A549 (cell line): ENCODE data around the gene TBC1D28. TPM values are rescaled to one million over a fixed set of nuclear protein-coding genes. Genes with fewer than 3 reads are reported as not detected.
"Not testable (repeated sequence)": the region's sequence is repeated elsewhere in the genome, so short reads cannot be mapped to it uniquely, and the experiment has no call there.

Experiments
- ATAC-seq, 2 experiments: fragments of 200-7000 bp in 1 of 2; fragments of >200 bp in 1 of 2; cut with Nextera tagmentation in 1 of 2; cut with Tn5 transposase in 1 of 2; 3 replicates each; pipeline versions ENCODE4 v1.8.0 to v1.9.1; 2018 to 2020; ENCODE audit warnings: mild to moderate bottlenecking in 1 of 2, moderate library complexity in 1 of 2
- CTCF ChIA-PET: fragments of 300-600 bp; sonication (Branson Sonifier 250); formaldehyde crosslinking; extraction: SDS; loops from one replicate; lab custom pipeline; 2021; ENCODE audit warnings: antibody characterized with exemption, inconsistent platforms; lab: Yijun Ruan, JAX
- POLR2A ChIA-PET: fragments of 350-600 bp; formaldehyde crosslinking; extraction: SDS; loops from one replicate; lab custom pipeline; 2021; ENCODE audit warnings: antibody characterized with exemption, inconsistent platforms; lab: Yijun Ruan, JAX
- DNase-seq, 2 experiments: peaks; one replicate each; pipeline versions ENCODE4 v3.0.0 to v3.0.0-alpha.2; 2011 to 2016; ENCODE audit warnings: low read depth in 1 of 2, low spot score in 1 of 2
- FAIRE-seq: peaks from 2 replicates; lab custom pipeline; 2011; peaks lifted over from hg19 to GRCh38; lab: Jason Lieb, UNC
- H3K27ac ChIP-seq, 2 experiments: fragments of >200 bp; sonication (Bioruptor Twin); formaldehyde crosslinking; 3 replicates each; pipeline ENCODE4 v1.5.1; 2016 to 2017
- H3K4me1 ChIP-seq: fragments of >200 bp; sonication (Bioruptor Twin); formaldehyde crosslinking; 3 replicates; pipeline ENCODE4 v1.6.1; 2016
- H3K4me2 ChIP-seq: fragments of >200 bp; sonication (Bioruptor Twin); formaldehyde crosslinking; 3 replicates; pipeline ENCODE4 v1.6.1; 2016
- H3K4me3 ChIP-seq: fragments of >200 bp; sonication (Bioruptor Twin); formaldehyde crosslinking; 3 replicates; pipeline ENCODE4 v1.5.1; 2016
- H3K9me3 ChIP-seq: fragments of >200 bp; sonication (Bioruptor Twin); formaldehyde crosslinking; 3 replicates; pipeline ENCODE4 v1.6.1; 2016
- BHLHE40 ChIP-seq: IDR thresholded peaks from 2 replicates; pipeline ENCODE4 v1.6.1; 2012; ENCODE audit warnings: low read depth, low read length, inconsistent platforms
- CHD2 ChIP-seq: fragments of 150-350 bp; IDR thresholded peaks from 2 replicates; pipeline ENCODE4 v1.6.1; 2014; ENCODE audit warnings: low read length; ENCODE audit not compliant: partially characterized antibody
- ESRRA ChIP-seq: fragments of 150-350 bp; IDR thresholded peaks from 2 replicates; pipeline ENCODE4 v1.6.1; 2014; ENCODE audit warnings: mild to moderate bottlenecking, low read length, borderline replicate concordance
- HDAC2 ChIP-seq: fragments of 200-600 bp; sonication (generic); IDR thresholded peaks from 2 replicates; pipeline ENCODE4 v1.6.1; 2016
- HOXA7 ChIP-seq: fragments of 250-450 bp; sonication (Bioruptor Pico); IDR thresholded peaks from 2 replicates; pipeline ENCODE4 v1.5.0; 2020; ENCODE audit warnings: mild to moderate bottlenecking, moderate library complexity
- JUN ChIP-seq, 2 experiments: fragments of >200 bp; sonication (Bioruptor Twin); formaldehyde crosslinking; IDR thresholded peaks; 2 replicates in 1 of 2; 3 replicates in 1 of 2; pipeline ENCODE4 v1.6.1; 2016 to 2017
- JUNB ChIP-seq: fragments of >200 bp; sonication (Bioruptor Twin); formaldehyde crosslinking; IDR thresholded peaks from 2 replicates; pipeline ENCODE4 v1.6.1; 2016
- NFE2L2 ChIP-seq: fragments of 150-350 bp; conservative IDR thresholded peaks from 2 replicates; pipeline ENCODE4 v1.6.1; 2014; ENCODE audit warnings: low read length
- NPAS2 ChIP-seq: fragments of 250-450 bp; sonication (Bioruptor Pico); IDR thresholded peaks from 2 replicates; pipeline ENCODE4 v1.8.0; 2022; ENCODE audit warnings: mild to moderate bottlenecking, moderate library complexity, borderline replicate concordance
- RAD21 ChIP-seq, 2 experiments: fragments of >200 bp in 1 of 2; sonication (Bioruptor Twin) in 1 of 2; formaldehyde crosslinking in 1 of 2; IDR thresholded peaks in 1 of 2; conservative IDR thresholded peaks in 1 of 2; 2 replicates in 1 of 2; 3 replicates in 1 of 2; pipeline ENCODE4 v1.6.1; 2012 to 2018; ENCODE audit warnings: inconsistent platforms in 1 of 2
- RARB ChIP-seq: fragments of 250-450 bp; sonication (Bioruptor Pico); IDR thresholded peaks from 2 replicates; pipeline ENCODE4 v1.8.0; 2021; ENCODE audit warnings: mild to moderate bottlenecking, moderate library complexity
- RFX5 ChIP-seq: fragments of 450-650 bp; IDR thresholded peaks from 2 replicates; pipeline ENCODE4 v1.7.1; 2014; ENCODE audit warnings: antibody characterized with exemption, mild to moderate bottlenecking, moderate library complexity
- SMC3 ChIP-seq: fragments of >200 bp; sonication (Bioruptor Twin); formaldehyde crosslinking; IDR thresholded peaks from 3 replicates; pipeline ENCODE4 v1.6.1; 2018; ENCODE audit warnings: inconsistent platforms
- WGBS: methylation state at CpG from one replicate; pipeline ENCODE4 v1.1.6; 2017; ENCODE audit errors: missing lambda C conversion rate; 5-methylcytosine and 5-hydroxymethylcytosine counted together
- polyA plus RNA-seq, 4 experiments: library from polyadenylated mRNA; depleted of rRNA in 3 of 4; stranded (reverse); fragments of >200 nt; fragmentation: RNase III in 1 of 4; extraction: RNeasy Plus Mini Kit Qiagen cat#74134 plus additional on column Dnase treatment in 1 of 4; gene quantifications; 2 replicates in 3 of 4; 3 replicates in 1 of 4; pipeline ENCODE4 v1.2.3, GENCODE V29; 2011 to 2017
- TF ChIP-seq, protein P1 (sequence below): IDR thresholded peaks from 2 replicates; pipeline ENCODE4 v1.6.1; 2012
- TF ChIP-seq, protein P2 (sequence below): fragments of >200 bp; sonication (Bioruptor Twin); formaldehyde crosslinking; IDR thresholded peaks from 3 replicates; pipeline ENCODE4 v1.5.1; 2016
- TF ChIP-seq, protein P3 (sequence below): fragments of 250-450 bp; sonication (Bioruptor Pico); IDR thresholded peaks from 2 replicates; pipeline ENCODE4 v1.5.0; 2020; ENCODE audit warnings: low read depth, mild to moderate bottlenecking, moderate library complexity

Gene TBC1D28
- polyA plus RNA-seq, 2 of the 4 experiments (the other 2 are of a cell fraction), result not detected

DNA sequence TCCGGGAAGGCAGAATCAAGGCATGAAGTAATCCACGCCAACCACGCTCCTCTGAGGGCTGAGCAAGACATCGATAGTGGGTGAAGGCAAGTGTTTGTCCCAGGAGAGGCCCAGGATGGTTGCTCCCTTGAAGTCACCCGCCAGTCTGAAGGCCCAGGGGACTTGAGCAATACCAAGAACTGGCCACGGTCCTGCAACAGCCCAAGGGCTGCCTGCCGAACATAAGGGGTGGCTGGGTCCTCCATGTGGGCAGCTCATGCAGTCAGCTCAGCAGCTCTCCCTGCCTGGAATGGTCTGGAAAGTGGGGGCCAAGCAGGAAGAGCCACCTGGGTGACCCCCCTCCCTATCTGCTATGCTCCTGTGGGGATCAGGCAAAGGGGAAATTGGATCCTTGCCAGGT is 8.4 kb downstream of the TBC1D28 start:
- H3K4me2 ChIP-seq, POLR2A ChIA-PET, H3K4me3 ChIP-seq, FAIRE-seq, H3K4me1 ChIP-seq, H3K27ac ChIP-seq, CTCF ChIA-PET, DNase-seq, H3K9me3 ChIP-seq: not testable (repeated sequence)
- 84% methylated on average over 7 of the region's 7 CpGs for WGBS
- peak; percentile 15 to 17; a peak in 1 of 6 replicates for ATAC-seq

DNA sequence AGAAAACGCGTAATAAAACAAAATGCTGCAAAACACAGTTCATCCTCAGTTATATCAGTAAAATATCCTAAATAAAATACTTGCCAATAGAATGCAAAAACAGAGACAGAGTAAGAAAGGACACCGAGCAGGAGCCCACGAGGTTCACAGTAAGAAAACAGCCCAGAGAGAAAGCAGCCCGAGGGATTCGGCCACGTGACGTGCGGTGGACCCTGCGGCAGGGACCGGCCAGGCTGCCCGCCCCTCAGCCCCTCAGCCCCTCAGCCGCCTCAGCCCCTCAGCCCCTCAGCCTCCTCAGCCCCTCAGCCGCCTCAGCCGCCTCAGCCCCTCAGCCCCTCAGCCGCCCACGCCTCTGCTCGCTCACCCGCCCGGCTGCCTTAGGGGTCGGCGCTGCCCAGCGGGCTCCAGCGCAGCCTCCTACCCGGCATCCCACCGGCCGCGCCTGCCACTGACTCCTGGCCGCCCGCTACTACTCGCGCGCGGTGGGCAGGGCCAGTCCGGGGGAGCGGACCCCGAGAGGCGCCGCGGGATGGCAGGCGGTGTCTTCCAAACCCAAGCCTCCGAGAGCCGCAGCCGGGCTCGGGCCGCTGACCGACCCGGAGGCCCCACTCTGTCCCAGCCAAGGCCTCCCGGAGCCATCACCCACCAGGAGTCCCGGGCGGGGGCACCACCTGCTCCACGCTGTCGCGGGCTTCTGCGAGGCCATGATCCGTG is 9.5 kb downstream of the TBC1D28 start:
- 85% methylated on average over 47 of the region's 56 CpGs for WGBS
- ATAC-seq, H3K27ac ChIP-seq, H3K4me2 ChIP-seq, H3K4me3 ChIP-seq, DNase-seq, POLR2A ChIA-PET, H3K9me3 ChIP-seq, FAIRE-seq, H3K4me1 ChIP-seq, CTCF ChIA-PET: not testable (repeated sequence)

DNA sequence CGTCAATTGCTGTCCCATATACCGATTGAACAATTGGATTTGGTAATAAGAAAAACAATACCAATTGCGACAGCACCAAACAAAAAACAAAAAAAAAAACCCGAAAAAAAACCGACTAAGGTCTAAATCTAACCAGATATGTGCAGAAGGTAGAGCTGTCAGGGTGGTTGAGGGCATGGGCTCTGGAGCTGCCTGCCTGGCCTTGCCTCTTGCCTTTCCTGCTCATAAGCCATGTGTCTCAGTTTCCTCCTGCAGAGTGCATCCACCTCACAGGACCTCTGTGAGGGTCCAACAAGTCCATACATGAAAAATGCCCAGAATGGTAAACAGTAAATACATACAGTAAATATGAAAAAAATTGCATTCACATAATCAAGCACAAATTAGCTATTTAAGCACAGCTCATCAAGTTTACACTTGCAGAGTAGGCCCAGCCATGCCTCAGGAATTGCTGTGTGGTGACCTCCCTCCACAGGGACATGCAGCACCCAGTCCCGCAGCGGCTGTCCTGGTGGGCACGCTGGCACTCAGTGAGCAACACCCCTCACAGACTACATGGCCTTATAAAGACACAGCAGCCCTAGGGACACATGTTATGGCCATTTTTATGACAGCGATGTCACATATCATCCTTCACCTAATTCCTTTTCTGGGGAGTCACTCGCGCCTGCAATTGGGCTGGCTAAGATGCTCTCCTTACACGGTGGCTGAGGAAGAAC is 17.9 kb downstream of the TBC1D28 start:
- ChIA-PET POLR2A (no interaction called here), CTCF (interaction anchor here (0.6 to 2.1 kb wide), 17 partner anchors 12 to 473 kb away, joined by 3 to 14 read pairs (median 3); no protein-coding TSS in a partner anchor)
- FAIRE-seq, result no peak
- DNase-seq, result peak in 1 of 2 experiments; percentile 5
- Histone ChIP-seq H3K27ac (0 out of 6 replicates have a peak overlapping the region, but pooled peaks of 1 of the 2 experiments have one; percentile 24), H3K4me3 (peak overlapping the region; percentile 11; the same call in 1 of the 3 replicates), H3K4me2 (peak overlapping the region; percentile 53), H3K4me1 (no peaks in the 10 kb centered on the region), H3K9me3 (0 out of 3 replicates have a peak, but pooled peaks cover 4% of the 10 kb centered on the region)
- no peak for TF ChIP-seq BHLHE40
- no peak for TF ChIP-seq JUN (IDR thresholded peaks at IDR 0.05)
- TF ChIP-seq HOXA7 (CRISPR knock-in tag), result no peak
- no peak for TF ChIP-seq RAD21 (conservative IDR thresholded peaks at IDR 0.05 in 1 of 2, IDR thresholded peaks at IDR 0.05 in 1 of 2)
- no peak for TF ChIP-seq NFE2L2
- no peak for TF ChIP-seq RFX5
- TF ChIP-seq, protein P1, sequence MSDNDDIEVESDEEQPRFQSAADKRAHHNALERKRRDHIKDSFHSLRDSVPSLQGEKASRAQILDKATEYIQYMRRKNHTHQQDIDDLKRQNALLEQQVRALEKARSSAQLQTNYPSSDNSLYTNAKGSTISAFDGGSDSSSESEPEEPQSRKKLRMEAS, result no peak
- TF ChIP-seq ESRRA, result no peak
- no peak for TF ChIP-seq CHD2
- no peak for TF ChIP-seq HDAC2
- no peak for TF ChIP-seq RARB (CRISPR knock-in tag)
- no peak for TF ChIP-seq NPAS2 (CRISPR knock-in tag)
- no peak for TF ChIP-seq JUNB
- WGBS, result 73% methylated on average over 12 of the region's 12 CpGs
- ATAC-seq, result no peak

DNA sequence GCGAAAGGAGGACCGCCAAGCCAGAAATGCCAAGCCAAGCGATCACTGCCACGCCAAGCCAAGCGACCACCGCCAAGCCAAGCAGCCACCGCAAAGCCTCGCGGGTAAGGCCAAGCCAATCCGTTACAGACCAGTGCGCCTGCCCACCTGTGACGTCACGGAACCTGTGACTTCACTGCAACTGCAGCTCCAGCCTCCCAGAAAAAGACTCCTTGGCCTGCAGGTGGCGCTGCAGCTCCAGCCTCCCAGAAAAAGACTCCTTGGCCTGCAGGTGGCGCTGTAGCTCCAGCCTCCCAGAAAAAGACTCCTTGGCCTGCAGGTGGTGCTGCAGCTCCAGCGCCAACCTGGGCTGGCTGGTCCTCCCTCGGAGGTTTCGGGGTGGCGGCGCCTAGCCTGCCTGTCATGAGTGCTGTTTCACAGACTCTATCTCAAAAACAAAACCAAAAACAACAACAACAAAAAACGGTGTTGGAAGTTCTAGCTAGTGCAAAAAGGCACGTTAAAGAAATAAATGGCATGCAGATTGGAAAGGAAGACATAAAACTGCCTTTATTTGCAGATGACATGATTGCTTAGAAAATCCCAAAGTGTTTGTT is 18.6 kb downstream of the TBC1D28 start:
- POLR2A ChIA-PET, H3K9me3 ChIP-seq, FAIRE-seq, H3K4me1 ChIP-seq: not testable (repeated sequence)
- CTCF ChIA-PET, result interaction anchor here (0.7 to 2.1 kb wide), 14 partner anchors 13 to 385 kb away, joined by 3 to 14 read pairs (median 3); no protein-coding TSS in a partner anchor
- WGBS, result 6% methylated on average over 19 of the region's 22 CpGs
- peak; percentile 93 for TF ChIP-seq SMC3
- TF ChIP-seq, protein P2, sequence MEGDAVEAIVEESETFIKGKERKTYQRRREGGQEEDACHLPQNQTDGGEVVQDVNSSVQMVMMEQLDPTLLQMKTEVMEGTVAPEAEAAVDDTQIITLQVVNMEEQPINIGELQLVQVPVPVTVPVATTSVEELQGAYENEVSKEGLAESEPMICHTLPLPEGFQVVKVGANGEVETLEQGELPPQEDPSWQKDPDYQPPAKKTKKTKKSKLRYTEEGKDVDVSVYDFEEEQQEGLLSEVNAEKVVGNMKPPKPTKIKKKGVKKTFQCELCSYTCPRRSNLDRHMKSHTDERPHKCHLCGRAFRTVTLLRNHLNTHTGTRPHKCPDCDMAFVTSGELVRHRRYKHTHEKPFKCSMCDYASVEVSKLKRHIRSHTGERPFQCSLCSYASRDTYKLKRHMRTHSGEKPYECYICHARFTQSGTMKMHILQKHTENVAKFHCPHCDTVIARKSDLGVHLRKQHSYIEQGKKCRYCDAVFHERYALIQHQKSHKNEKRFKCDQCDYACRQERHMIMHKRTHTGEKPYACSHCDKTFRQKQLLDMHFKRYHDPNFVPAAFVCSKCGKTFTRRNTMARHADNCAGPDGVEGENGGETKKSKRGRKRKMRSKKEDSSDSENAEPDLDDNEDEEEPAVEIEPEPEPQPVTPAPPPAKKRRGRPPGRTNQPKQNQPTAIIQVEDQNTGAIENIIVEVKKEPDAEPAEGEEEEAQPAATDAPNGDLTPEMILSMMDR, result peak; percentile 100
- TF ChIP-seq, protein P1, result peak; percentile 70
- TF ChIP-seq RAD21 (conservative IDR thresholded peaks at IDR 0.05 in 1 of 2, IDR thresholded peaks at IDR 0.05 in 1 of 2), result peak; percentile 95 to 98
- TF ChIP-seq JUN (IDR thresholded peaks at IDR 0.05), result 0 out of 5 replicates have a peak, but pooled peaks of 1 of the 2 experiments have one; percentile 55
- TF ChIP-seq, protein P3, sequence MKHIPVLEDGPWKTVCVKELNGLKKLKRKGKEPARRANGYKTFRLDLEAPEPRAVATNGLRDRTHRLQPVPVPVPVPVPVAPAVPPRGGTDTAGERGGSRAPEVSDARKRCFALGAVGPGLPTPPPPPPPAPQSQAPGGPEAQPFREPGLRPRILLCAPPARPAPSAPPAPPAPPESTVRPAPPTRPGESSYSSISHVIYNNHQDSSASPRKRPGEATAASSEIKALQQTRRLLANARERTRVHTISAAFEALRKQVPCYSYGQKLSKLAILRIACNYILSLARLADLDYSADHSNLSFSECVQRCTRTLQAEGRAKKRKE (CRISPR knock-in tag), result 0 out of 2 replicates have a peak, but pooled peaks have one; percentile 21
- DNase-seq, result peak; percentile 12 to 88
- Histone ChIP-seq H3K4me3 (peak overlapping the region; percentile 48), H3K27ac (peak overlapping the region; percentile 71 to 81), H3K4me2 (peak overlapping the region; percentile 53)
- peak; percentile 98 to 99 for ATAC-seq
